Measurements from ENCODE around the gene SPECC1.
"Not testable (repeated sequence)": the region's sequence is repeated elsewhere in the genome, so short reads cannot be mapped to it uniquely, and the experiment has no call there.

Gene SPECC1

DNA sequence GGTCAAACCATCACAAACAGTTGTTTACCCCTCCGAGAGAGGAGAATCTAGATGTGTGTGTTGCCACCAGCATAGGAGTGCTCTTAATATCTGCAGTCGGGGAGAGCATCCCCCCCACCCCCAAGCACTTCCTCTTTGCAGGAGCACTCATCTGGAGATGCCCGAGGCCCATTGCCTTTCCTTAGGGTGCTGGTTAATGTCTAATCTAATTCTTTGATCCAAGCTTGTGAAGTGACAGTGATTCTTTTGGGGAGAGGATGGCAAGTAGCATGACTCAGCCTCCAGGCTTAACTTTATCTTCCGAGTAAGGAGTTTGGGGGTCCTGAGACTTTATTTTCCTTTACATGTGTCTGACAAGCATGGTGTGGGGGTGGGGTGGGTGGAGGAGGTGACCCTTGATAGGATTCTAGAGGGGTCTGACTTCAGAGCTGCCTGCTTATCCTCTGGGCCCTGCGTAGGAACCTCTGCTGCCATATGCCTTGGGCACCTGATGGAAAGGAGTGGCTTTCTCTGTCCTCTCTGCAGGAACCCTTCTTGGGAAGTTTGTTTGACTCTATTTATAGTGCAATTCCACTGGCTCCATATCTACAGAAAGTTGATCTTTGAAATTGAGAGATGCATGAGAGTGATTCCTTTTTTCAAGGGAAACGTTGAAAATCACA, 207.1 kb downstream of the SPECC1 start:
- Histone ChIP-seq H4K20me1 (peaks cover 0 to 77% (median 41%) of the 10 kb centered on the region in 11 experiments; a peak in 12 of 22 replicates), H3K9me3 (replicated peaks in 1 of 11) (peaks cover 8 to 26% (median 19%) of the 10 kb centered on the region in 11 experiments; a peak in 20 of 22 replicates), H3K4me2 (no peak overlapping the region), H3K4me1 (peaks cover 0 to 5% (median 0%) of the 10 kb centered on the region in 10 experiments; a peak in 1 of 20 replicates), H3K4me3 (no peak overlapping the region), H3K9ac (no peak overlapping the region), H3K27me3 (no peaks in the 10 kb centered on the region), H3K36me3 (peaks cover 10 to 63% (median 25%) of the 10 kb centered on the region in 11 experiments; a peak in 21 of 22 replicates), H3K27ac (no peak overlapping the region)
- no peak for TF ChIP-seq Cebpa-rat (IDR thresholded peaks at IDR 0.05)

DNA sequence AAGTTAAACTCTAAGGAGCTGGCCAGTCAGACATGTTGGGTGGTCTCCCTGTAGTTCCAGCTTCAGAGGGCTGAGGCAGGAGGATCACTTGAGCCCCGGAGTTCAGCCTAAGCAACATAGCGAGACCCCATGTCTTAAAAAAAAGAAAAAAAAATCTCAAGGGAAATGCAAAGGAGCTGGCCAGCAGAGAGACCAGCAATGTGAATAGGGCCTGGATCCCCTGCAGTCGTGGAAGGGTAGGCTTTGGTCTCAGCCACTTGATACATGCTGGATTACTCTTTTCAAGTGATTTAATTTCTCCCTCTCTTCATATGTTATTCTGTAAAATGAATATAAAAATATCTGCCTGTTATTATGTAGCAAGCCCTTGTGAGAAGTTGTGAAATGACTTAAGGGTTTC, 207.7 kb downstream of the SPECC1 start:
- no peak overlapping the region for H3K27ac ChIP-seq
- no peaks in the 10 kb centered on the region for H3K27me3 ChIP-seq
- H4K20me1 ChIP-seq: peaks cover 0 to 83% (median 41%) of the 10 kb centered on the region in 11 experiments; a peak in 12 of 22 replicates
- H3K4me2 ChIP-seq: no peak overlapping the region
- no peak overlapping the region for H3K9ac ChIP-seq
- no peak for TF ChIP-seq Cebpa-rat (IDR thresholded peaks at IDR 0.05)
- H3K9me3 ChIP-seq (replicated peaks in 1 of 11): peaks cover 4 to 20% (median 13%) of the 10 kb centered on the region in 11 experiments; a peak in 20 of 22 replicates
- peaks cover 5 to 57% (median 19%) of the 10 kb centered on the region in 11 experiments; a peak in 21 of 22 replicates for H3K36me3 ChIP-seq
- H3K4me3 ChIP-seq: no peak overlapping the region
- peaks cover 0 to 5% (median 0%) of the 10 kb centered on the region in 10 experiments; a peak in 1 of 20 replicates for H3K4me1 ChIP-seq

DNA sequence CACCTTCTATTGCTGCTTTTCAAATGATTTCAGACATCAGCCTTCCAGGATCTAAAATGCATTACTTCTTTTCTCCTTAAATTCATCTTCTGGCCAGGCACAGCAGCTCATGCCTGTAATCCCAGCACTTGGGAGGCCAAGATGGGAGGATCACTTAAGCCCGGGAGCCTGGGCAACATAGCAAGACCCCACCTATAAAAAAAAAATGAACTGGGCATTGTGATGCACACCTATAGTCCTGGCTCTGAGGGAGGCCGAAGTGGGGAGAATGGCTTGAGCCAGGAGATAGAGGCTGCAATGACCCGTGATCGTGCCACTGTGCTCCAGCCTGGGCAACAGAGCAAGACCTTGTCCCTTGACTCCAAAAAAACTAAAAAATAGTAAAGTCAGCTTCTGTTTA, 208.5 kb downstream of the SPECC1 start:
- Histone ChIP-seq H4K20me1 (peaks cover 0 to 91% (median 50%) of the 10 kb centered on the region in 11 experiments; a peak in 12 of 22 replicates), H3K9ac (no peak overlapping the region), H3K9me3 (replicated peaks in 1 of 11) (peaks cover 0 to 14% (median 8%) of the 10 kb centered on the region in 11 experiments; a peak in 10 of 22 replicates), H3K4me3 (no peak overlapping the region), H3K4me1 (peaks cover 0 to 5% (median 0%) of the 10 kb centered on the region in 10 experiments; a peak in 1 of 20 replicates), H3K27ac (no peak overlapping the region), H3K27me3 (no peaks in the 10 kb centered on the region), H3K36me3 (peaks cover 0 to 51% (median 11%) of the 10 kb centered on the region in 11 experiments; a peak in 11 of 22 replicates), H3K4me2 (no peak overlapping the region)
- TF ChIP-seq Cebpa-rat (IDR thresholded peaks at IDR 0.05): no peak

DNA sequence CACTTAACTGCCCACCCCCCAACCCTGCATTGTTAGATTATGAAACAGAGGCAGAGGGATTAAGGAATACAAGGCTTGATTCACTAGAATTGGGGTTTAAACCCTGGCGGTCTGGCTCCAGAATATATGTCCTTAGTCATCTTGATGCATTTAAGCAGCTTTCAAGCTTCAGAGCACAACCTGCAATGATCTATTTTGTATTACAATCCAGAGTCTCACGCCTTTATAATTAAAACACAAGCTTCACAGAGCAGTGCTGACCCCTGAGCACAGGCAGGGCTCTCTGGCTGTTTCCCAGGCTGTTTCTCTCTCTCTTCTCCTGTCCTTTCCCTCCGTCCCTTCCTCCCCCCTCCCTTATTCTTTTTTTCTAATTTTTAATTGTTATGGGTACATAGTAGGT, 209.1 kb downstream of the SPECC1 start:
- H3K27ac ChIP-seq: no peak overlapping the region
- no peaks in the 10 kb centered on the region for H3K27me3 ChIP-seq
- H3K9me3 ChIP-seq (replicated peaks in 1 of 11): peaks cover 0 to 14% (median 8%) of the 10 kb centered on the region in 11 experiments; a peak in 10 of 22 replicates
- TF ChIP-seq Cebpa-rat (IDR thresholded peaks at IDR 0.05): no peak
- H4K20me1 ChIP-seq: peaks cover 0 to 93% (median 56%) of the 10 kb centered on the region in 11 experiments; a peak in 12 of 22 replicates
- no peak overlapping the region for H3K9ac ChIP-seq
- H3K4me1 ChIP-seq: peaks cover 0 to 5% (median 0%) of the 10 kb centered on the region in 10 experiments; a peak in 1 of 20 replicates
- no peak overlapping the region for H3K4me2 ChIP-seq
- H3K4me3 ChIP-seq: no peak overlapping the region
- peaks cover 0 to 52% (median 5%) of the 10 kb centered on the region in 11 experiments; a peak in 10 of 22 replicates for H3K36me3 ChIP-seq

DNA sequence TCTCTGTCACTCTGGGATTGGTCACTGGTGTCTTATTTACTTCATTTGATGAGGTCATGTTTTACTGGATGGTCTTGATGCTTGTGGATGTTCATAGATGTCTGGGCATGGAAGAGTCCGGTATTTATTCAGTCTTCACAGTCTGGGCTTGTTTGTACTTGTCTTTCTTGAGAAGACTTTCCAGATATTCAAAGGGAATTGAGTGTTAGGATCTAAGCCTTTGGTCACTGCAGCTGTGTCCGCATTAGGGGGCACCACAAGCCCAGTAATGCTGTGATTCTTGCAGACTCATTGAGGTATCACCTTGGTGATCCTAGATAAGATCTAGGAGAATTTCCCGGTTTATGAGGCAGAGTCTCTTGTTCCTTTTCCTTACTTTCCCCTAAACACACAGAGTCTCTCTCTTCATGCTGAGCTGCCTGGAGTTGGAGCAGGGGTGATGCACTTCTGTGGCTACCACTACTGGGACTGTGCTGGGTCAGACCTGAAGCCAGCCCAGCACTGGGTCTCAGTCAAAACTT, 214.7 kb downstream of the SPECC1 start:
- Histone ChIP-seq H3K9me3 (replicated peaks in 1 of 11) (peaks cover 0 to 12% (median 8%) of the 10 kb centered on the region in 11 experiments; a peak in 10 of 22 replicates), H3K36me3 (peaks cover 0 to 63% (median 23%) of the 10 kb centered on the region in 11 experiments; a peak in 18 of 22 replicates), H3K9ac (no peak overlapping the region), H3K27ac (no peak overlapping the region), H3K4me3 (no peak overlapping the region), H4K20me1 (peaks cover 0 to 87% (median 59%) of the 10 kb centered on the region in 11 experiments; a peak in 17 of 22 replicates), H3K4me1 (peaks cover 0 to 20% (median 0%) of the 10 kb centered on the region in 10 experiments; a peak in 5 of 20 replicates), H3K27me3 (no peaks in the 10 kb centered on the region), H3K4me2 (no peak overlapping the region)
- TF ChIP-seq Cebpa-rat (IDR thresholded peaks at IDR 0.05): no peak

DNA sequence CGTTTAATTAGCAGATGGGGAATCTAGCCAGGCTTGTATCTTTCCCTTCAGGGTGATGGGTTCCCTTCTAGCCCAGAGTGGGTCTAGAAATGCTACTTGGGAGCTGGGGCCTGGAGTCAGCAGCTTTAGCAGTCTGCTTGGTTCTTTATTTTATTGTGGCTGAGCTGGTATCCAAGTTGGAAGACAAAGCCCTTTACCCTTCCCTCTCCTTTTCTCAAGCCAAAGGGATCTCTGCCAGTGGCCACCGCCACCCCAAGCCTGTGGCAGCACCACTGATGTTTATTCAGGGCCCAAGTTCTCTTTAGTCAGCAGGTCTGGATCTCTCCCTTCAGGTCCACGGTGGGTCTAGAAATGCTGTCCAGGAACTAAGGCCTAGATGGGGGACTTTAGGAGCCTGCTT, 215.2 kb downstream of the SPECC1 start:
- H3K9ac ChIP-seq: no peak overlapping the region

DNA sequence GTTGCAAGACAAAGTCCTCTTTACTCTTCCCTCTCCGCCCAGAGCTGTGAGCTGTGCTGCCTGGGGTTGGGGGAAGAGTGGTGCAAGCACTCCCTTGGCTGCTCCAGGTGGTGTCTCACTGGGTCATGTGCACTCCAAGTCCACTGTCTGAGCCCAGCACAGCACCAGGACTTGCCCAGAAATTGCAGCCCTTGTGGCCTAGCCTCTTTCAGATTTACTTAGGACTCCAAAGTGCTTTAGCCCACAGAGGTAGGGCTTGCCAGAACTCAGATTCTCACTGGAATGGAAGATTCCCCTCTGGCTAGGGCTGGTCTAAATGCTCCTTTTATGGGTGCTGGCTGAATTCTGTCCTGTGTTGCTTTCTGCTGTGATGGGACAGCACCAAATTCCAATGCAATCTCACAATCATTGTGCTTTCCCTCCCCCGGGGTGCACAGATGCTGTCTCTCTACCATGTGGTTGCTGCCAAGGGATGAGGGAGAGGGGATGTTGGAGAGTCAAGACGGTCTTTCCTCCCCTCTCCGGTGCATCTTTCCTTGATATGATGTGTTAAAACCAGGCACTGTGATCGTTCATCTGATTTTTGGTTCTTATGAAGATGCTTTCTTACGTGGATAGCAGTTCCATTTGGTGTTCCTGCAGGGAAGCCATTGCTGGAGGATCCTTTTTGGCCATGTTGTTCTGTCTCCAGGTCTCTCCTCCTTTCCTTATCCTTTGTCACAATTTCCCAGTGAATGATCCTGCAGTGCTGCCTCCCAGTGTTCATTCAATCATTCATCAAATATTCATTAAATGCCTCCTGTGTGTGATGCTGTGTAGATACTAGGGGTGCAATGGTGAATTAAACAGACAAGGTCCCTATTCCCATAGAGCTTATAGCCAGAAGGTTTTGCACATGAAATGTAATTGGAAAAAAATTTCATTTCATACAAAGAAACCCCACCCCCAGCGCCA, 216.3 kb downstream of the SPECC1 start:
- peaks cover 10 to 70% (median 33%) of the 10 kb centered on the region in 11 experiments; a peak in 18 of 22 replicates for H3K36me3 ChIP-seq
- no peaks in the 10 kb centered on the region for H3K27me3 ChIP-seq
- no peaks in the 10 kb centered on the region for H3K9me3 ChIP-seq (replicated peaks in 1 of 11)
- H3K27ac ChIP-seq: no peak overlapping the region
- peaks cover 0 to 85% (median 51%) of the 10 kb centered on the region in 11 experiments; a peak in 17 of 22 replicates for H4K20me1 ChIP-seq
- no peak for TF ChIP-seq Cebpa-rat (IDR thresholded peaks at IDR 0.05)
- H3K4me3 ChIP-seq: no peak overlapping the region
- H3K4me2 ChIP-seq: no peak overlapping the region
- peaks cover 0 to 20% (median 0%) of the 10 kb centered on the region in 10 experiments; a peak in 5 of 20 replicates for H3K4me1 ChIP-seq
- H3K9ac ChIP-seq: no peak overlapping the region

More for the DNA sequence above, 215.2 kb downstream of the SPECC1 start:
- H3K4me3 ChIP-seq: no peak overlapping the region
- peaks cover 0 to 85% (median 54%) of the 10 kb centered on the region in 11 experiments; a peak in 17 of 22 replicates for H4K20me1 ChIP-seq
- no peak for TF ChIP-seq Cebpa-rat (IDR thresholded peaks at IDR 0.05)
- H3K4me1 ChIP-seq: peaks cover 0 to 20% (median 0%) of the 10 kb centered on the region in 10 experiments; a peak in 5 of 20 replicates
- no peak overlapping the region for H3K4me2 ChIP-seq
- peaks cover 5 to 66% (median 28%) of the 10 kb centered on the region in 11 experiments; a peak in 18 of 22 replicates for H3K36me3 ChIP-seq
- H3K27ac ChIP-seq: no peak overlapping the region
- H3K9me3 ChIP-seq (replicated peaks in 1 of 11): peaks cover 0 to 8% (median 6%) of the 10 kb centered on the region in 11 experiments; a peak in 10 of 22 replicates
- H3K27me3 ChIP-seq: no peaks in the 10 kb centered on the region

DNA sequence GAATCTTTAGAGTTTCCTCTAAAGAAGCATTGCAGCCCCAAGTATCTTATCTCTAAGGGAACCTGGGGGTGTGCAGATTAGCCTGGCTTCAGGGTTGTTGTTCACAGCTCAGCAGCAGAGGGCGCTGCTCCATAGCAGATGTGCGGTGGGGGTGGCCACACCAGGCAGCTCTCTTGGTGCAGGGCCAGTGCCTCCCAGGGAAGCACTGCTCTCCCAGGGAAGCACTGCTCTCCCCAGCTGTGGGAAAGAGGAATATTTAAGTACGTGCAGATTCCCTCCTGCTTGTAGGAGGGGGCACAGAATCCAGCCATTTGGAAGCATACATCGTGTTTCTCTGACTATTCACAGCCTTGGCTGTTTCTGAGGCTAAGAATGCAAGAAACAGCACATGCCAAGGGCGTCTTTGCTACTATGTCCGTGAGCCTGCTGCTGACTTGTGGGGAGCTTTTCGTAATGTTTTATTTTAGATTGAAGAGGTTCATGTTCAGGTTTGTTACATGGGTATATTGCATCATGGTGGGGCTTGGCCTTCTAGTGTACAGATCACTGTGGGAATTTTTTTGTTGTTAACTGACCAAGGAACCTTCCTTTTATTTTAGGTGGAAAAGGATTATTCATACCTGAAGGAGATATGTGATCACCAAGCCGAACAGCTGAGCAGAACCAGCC, 217.8 kb downstream of the SPECC1 start:
- no peak overlapping the region for H3K4me2 ChIP-seq
- peaks cover 0 to 85% (median 43%) of the 10 kb centered on the region in 11 experiments; a peak in 17 of 22 replicates for H4K20me1 ChIP-seq
- no peak overlapping the region for H3K4me3 ChIP-seq
- H3K27ac ChIP-seq: no peak overlapping the region
- H3K9me3 ChIP-seq (replicated peaks in 1 of 11): no peaks in the 10 kb centered on the region
- H3K9ac ChIP-seq: 0 out of 22 replicates have a peak overlapping the region, but pooled peaks of 1 of the 11 experiments have one; percentile 6
- peaks cover 17 to 85% (median 46%) of the 10 kb centered on the region in 11 experiments; a peak in 21 of 22 replicates for H3K36me3 ChIP-seq
- peaks cover 0 to 20% (median 0%) of the 10 kb centered on the region in 10 experiments; a peak in 5 of 20 replicates for H3K4me1 ChIP-seq
- TF ChIP-seq Cebpa-rat (IDR thresholded peaks at IDR 0.05): no peak
- no peaks in the 10 kb centered on the region for H3K27me3 ChIP-seq

DNA sequence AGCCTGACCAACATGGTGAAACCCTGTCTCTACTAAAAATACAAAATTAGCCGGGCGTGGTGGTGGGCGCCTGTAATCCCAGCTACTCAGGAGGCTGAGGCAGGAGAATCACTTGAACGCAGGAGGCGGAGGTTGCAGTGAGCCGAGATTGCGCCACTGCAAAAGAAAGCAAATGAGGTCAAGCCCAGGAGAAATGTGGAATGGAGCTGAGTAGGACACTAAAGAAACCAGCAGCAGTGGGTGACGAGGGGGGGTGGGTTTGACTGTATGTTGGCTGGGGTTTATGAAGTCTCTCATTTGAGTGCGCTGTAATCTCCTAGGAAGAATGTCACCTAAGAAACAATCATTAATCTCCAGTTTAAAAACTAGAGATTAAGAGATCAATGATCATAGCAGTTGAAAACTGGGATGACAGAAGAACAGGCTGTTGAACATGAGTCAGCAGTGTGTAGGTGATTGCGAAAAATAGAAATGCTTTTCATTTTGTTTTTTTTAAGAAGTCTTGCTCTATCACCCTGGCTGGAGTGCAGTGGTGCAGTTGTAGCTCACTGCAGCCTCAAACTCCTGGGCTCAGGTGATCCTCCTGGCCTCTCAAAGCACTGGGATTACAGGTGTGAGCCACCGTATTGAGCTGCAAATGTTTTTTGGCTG, 218.7 kb downstream of the SPECC1 start:
- not testable (repeated sequence) for H3K9ac ChIP-seq; H3K4me3 ChIP-seq; H3K27me3 ChIP-seq; H3K9me3 ChIP-seq (replicated peaks in 1 of 11); H3K27ac ChIP-seq
- peaks cover 26 to 91% (median 55%) of the 10 kb centered on the region in 11 experiments for H3K36me3 ChIP-seq
- peaks cover 0 to 85% (median 41%) of the 10 kb centered on the region in 11 experiments; a peak in 17 of 22 replicates for H4K20me1 ChIP-seq
- peak overlapping the region in 2 of 11 experiments; percentile 4 to 13; a peak in 1 of 22 replicates for H3K4me2 ChIP-seq
- peaks cover 0 to 20% (median 0%) of the 10 kb centered on the region in 10 experiments; a peak in 5 of 20 replicates for H3K4me1 ChIP-seq
